GM12872 (cell line): ENCODE results near the gene CMTR1.

Source experiments
- TF ChIP-seq, protein P1 (sequence below): IDR thresholded peaks from 3 replicates; pipeline ENCODE4 v1.5.1; 2011; ENCODE audit warnings: low read depth, mild to moderate bottlenecking, low read length, moderate library complexity; ENCODE audit not compliant: insufficient read depth

Gene CMTR1, protein sequence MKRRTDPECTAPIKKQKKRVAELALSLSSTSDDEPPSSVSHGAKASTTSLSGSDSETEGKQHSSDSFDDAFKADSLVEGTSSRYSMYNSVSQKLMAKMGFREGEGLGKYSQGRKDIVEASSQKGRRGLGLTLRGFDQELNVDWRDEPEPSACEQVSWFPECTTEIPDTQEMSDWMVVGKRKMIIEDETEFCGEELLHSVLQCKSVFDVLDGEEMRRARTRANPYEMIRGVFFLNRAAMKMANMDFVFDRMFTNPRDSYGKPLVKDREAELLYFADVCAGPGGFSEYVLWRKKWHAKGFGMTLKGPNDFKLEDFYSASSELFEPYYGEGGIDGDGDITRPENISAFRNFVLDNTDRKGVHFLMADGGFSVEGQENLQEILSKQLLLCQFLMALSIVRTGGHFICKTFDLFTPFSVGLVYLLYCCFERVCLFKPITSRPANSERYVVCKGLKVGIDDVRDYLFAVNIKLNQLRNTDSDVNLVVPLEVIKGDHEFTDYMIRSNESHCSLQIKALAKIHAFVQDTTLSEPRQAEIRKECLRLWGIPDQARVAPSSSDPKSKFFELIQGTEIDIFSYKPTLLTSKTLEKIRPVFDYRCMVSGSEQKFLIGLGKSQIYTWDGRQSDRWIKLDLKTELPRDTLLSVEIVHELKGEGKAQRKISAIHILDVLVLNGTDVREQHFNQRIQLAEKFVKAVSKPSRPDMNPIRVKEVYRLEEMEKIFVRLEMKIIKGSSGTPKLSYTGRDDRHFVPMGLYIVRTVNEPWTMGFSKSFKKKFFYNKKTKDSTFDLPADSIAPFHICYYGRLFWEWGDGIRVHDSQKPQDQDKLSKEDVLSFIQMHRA

DNA sequence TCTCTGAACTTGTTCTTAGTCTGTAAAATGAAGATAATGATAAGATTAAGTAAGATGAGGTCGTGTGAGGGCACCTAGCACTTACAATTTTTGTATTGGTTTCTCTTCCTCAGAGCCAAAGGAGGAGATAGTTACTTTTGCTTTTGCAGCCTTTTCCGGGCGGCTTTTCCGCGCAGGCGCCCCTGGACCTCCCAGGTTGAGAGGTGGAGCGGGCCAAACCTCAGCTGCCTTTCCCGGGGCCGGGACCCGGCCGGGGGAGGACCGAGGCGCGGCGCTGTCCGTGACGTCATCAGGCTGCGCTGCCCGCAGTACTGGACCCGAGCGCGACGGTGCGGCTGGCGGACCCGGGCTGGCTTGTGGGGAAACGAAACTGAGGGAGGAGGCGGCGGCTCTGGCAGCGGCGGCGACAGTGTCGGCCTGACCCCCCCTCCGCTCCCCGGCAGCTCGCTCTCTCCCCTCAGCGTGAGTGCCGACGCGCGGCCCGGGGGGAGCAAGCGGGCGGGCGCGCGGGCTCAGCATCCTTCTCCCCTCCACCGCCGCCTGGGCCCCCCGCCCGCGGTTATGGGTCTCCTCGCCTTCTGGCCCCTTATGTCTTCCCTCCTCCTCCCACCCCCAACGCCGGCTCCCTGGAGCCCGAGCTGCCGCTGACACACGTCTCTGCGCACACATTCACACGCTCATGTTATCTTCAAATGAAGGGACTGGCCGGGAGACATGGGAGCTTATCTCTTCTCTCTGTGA lies at the start of gene CMTR1:
Gene CMTR1, plus strand, starts transcription at position 306 of the 741 bp plus-strand sequence. CDS start 2,409 bp downstream, outside the sequence.
- TF ChIP-seq, protein P1, sequence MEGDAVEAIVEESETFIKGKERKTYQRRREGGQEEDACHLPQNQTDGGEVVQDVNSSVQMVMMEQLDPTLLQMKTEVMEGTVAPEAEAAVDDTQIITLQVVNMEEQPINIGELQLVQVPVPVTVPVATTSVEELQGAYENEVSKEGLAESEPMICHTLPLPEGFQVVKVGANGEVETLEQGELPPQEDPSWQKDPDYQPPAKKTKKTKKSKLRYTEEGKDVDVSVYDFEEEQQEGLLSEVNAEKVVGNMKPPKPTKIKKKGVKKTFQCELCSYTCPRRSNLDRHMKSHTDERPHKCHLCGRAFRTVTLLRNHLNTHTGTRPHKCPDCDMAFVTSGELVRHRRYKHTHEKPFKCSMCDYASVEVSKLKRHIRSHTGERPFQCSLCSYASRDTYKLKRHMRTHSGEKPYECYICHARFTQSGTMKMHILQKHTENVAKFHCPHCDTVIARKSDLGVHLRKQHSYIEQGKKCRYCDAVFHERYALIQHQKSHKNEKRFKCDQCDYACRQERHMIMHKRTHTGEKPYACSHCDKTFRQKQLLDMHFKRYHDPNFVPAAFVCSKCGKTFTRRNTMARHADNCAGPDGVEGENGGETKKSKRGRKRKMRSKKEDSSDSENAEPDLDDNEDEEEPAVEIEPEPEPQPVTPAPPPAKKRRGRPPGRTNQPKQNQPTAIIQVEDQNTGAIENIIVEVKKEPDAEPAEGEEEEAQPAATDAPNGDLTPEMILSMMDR: no peak

DNA sequence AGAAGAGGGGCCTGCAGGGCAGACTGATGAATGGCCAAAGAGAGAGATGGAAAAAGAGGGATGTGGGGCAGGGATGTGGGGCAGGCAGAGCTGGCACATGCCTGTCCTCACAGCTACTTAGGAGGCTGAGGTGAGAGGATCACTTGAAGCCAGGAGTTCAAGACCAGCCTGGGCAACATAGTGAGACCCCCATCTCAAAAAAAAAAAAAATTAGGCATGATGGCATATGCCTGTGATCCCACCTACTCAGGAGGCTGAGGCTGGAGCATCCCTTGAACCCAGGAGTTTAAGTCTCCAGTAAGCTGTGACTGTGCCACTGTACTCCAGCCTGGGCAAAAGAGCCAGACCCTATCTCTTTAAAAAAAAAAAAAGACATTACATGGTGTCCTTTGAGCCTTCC lies 44.4 kb upstream of the CMTR1 start:
- TF ChIP-seq, protein P1: no peak

DNA sequence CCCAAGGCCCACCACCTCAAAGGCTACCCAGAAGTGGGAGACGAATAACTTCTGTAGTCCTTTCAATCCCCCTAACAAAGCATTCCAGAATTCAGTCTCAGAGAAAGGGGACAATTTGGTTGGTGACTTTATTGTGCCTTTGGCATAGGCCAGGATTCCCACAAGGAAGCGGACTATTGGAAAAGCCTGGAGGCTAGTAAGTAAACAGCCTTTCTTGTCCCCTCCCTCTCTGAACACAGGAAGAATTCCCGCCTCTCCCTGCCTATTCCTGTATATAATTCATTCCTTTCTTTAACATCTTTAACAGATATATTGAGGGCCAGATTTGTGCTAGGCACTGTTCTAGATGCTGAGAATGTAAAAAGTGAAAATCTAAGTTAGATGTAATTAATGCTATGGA lies 43.2 kb upstream of the CMTR1 start:
- TF ChIP-seq, protein P1: no peak

DNA sequence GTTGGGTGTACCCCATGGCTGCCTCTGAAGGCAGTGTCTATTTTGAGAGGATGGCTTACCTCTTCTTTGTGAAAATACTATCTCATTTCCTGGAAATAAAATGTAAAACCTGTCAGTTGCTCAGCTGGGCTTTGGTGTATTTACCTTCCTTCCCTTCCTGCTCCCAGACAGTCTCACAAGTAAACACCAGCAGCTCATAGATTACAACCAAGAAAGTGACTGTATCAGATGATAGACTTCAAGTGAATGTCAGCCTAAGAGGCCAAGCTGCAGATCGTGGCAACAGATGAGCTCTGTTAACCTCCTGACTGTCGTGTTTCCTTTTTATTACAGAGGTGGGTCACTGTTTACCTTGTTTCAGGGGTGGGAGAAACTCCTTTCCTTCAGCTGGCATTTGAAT lies 41.9 kb upstream of the CMTR1 start:
- TF ChIP-seq, protein P1: no peak

DNA sequence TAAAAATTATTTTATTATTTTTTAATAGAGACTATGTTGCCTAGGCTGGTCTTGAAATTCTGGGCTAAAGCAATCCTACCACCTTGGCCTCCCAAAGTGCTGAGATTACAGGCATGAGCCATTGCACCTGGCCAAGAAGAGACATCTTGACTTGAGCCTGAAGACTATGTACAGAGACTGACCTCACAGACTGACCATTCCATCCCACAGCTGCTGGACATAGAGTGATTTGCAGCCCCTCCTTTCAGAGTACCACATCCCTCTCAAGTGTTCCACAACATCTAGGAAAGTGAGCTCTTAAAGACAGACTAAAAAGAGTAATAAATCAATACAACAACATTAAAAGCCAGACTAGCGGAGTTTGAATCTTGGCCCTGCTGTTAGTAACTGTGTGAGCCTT lies 40.2 kb upstream of the CMTR1 start:
- TF ChIP-seq, protein P1: no peak

DNA sequence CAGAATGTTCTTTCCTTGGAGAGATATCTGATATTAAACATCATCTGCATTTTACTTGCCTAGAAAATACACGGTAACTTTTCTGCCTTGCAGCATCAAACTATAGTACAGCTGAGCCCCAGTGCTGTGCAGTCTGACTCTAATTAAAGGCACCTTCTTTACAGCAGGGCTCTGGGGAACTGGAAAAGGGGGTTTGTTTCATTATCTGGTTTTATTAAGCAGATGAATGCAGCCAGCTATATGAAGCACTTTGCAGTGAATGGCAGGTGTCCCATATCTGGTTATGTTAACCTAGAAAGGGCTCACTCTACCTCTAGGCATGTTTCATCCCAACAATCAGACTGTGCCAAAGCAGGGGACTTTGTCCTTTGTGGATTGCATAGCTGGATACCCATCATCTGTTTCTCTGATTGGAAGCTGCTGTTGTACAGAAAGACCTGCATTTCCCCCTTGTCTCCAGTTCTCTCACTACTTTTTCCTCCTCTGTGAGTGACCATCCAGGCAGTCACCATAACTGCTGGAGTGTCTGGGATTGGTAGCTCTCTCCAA lies 39.6 kb upstream of the CMTR1 start:
- TF ChIP-seq, protein P1: no peak
